Choroid plexus epithelial cell (primary cell): Measurements from ENCODE around the gene GAN.

Source experiments
- DNase-seq: peaks from one replicate; pipeline ENCODE4 v3.0.0-alpha.2; 2010; ENCODE audit warnings: low read depth
- H3K4me3 ChIP-seq: 2 replicates; pipeline ENCODE4 v1.5.1; 2011; ENCODE audit warnings: low read depth, mild to moderate bottlenecking, control low read depth, low read length, moderate library complexity
- TF ChIP-seq, protein P1 (sequence below): conservative IDR thresholded peaks from 2 replicates; pipeline ENCODE4 v1.5.1; 2011; ENCODE audit warnings: low read depth, mild to moderate bottlenecking, control low read depth, inconsistent platforms, low read length, moderate library complexity

GAN gene

DNA sequence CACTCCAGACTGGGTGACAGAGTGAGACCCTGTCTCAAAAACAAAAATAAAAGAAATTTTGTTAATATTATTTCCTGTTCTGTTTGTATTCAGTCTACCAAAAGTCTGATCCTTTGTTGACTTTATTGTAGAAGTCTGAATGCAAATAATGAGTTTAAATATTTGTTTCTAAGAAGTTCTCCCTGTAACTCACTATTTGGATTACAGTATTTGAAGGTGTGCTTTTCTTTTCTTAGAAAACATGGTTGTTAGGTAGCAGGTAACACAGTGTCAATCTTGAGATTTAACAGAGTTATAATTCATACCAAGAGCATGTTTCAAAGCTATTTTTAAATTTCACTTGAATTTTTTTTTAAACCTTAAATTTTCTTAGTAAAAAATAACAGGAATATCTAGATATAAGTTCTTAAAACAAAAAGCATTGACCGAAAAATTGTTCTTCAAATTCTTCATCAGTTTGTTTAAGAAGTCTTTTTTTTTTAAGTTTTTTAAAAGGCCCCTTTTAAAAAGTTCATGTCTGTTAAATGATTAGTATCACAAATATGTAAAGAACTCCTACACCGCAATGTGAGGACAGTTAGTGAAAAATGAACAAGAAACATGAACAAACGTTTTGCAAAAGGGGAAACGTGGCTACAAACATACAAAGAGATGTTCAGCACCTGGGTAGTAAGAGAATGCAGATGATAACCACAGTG is 35.0 kb downstream of the GAN start:
- no peak overlapping the region for H3K4me3 ChIP-seq
- TF ChIP-seq, protein P1, sequence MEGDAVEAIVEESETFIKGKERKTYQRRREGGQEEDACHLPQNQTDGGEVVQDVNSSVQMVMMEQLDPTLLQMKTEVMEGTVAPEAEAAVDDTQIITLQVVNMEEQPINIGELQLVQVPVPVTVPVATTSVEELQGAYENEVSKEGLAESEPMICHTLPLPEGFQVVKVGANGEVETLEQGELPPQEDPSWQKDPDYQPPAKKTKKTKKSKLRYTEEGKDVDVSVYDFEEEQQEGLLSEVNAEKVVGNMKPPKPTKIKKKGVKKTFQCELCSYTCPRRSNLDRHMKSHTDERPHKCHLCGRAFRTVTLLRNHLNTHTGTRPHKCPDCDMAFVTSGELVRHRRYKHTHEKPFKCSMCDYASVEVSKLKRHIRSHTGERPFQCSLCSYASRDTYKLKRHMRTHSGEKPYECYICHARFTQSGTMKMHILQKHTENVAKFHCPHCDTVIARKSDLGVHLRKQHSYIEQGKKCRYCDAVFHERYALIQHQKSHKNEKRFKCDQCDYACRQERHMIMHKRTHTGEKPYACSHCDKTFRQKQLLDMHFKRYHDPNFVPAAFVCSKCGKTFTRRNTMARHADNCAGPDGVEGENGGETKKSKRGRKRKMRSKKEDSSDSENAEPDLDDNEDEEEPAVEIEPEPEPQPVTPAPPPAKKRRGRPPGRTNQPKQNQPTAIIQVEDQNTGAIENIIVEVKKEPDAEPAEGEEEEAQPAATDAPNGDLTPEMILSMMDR: no peak
- no peak for DNase-seq

- TF ChIP-seq, protein P1: peak; percentile 29
- peak; percentile 36 for DNase-seq
- H3K4me3 ChIP-seq: no peak overlapping the region
These were observed 35.5 kb downstream of the GAN start for GRCh38 chr16:81350306-81350615.

- TF ChIP-seq, protein P1: no peak
- no peak for DNase-seq
- H3K4me3 ChIP-seq: no peak overlapping the region
These were observed 39.1 kb downstream of the GAN start for GRCh38 chr16:81353895-81354294.

- no peak overlapping the region for H3K4me3 ChIP-seq
- peak; percentile 64 for DNase-seq
- TF ChIP-seq, protein P1: no peak
These were observed 43.0 kb downstream of the GAN start for GRCh38 chr16:81357711-81358260.

- TF ChIP-seq, protein P1: no peak
- H3K4me3 ChIP-seq: no peak overlapping the region
- no peak for DNase-seq
These were observed 44.1 kb downstream of the GAN start for GRCh38 chr16:81358860-81359259.

DNA sequence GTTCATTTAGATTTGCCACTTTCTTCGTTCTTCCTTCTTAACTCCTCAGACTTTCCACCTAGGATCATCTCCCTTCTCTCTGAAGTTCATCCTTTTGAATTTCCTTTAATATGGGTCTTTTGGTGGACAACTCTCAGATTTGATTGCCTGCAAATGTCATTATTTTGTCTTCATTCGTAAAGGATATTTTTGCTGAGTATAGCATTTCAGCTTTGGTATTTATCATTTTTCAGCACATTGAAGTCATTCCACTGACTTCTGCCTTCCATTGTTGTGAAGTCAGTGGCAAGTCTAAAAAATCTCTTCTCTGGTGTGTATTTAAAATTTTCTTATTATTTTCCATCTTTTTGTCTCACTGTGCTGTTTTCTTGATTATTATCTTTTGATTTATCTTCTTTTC is 45.4 kb downstream of the GAN start:
- H3K4me3 ChIP-seq: no peak overlapping the region
- no peak for DNase-seq

More for the DNA sequence above, 45.4 kb downstream of the GAN start:
- TF ChIP-seq, protein P1: no peak
